Fibroblast of skin of left quadriceps (primary cell): ENCODE results near the gene PRR11.
A peak's percentile ranks its signal among the peaks of the same experiment; 100 is the strongest.
"Not testable (repeated sequence)": the region's sequence is repeated elsewhere in the genome, so short reads cannot be mapped to it uniquely, and the experiment has no call there.

Experiments
- DNase-seq, 2 experiments: peaks; one replicate each; pipeline ENCODE4 v3.0.0-alpha.2; 2013; ENCODE audit warnings: low read depth in 2 of 2

Gene PRR11

DNA sequence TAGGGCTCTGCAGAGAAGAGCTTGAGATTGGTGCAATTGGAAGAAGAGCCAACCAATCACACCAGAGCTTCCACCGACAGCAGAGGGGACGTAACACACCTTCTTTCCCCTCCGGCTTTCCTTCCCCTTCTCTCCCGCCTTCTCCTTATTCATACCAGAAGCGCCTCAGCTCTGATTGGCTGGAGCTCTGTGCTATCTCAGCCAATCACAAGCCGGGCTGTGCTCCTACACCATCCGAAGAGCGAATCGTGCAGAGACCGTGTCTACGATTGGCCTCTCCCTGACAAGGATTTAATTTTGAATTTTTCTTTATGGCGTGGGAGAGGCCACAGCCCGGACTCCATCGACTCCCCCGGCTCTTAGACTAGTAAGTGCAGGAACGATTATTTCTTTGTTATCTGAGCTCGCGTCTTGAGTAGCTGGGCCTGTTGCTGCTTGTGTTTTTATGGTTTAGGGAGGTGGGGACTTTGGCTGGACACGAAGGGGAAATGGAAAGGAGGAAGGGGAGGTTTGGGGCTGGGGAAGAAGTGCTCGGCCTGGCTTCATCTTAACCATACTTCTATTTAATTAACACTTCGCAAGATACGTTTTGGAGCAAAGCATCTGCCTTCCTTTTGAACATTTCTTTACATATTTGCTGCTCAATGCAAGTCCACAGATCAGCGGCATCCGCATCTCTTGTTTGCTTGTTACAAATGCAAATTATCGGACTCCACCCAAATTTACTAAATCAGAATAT, at the start of gene PRR11:
PRR11 (plus strand) TSS at position 308 of the 739 bp plus-strand sequence. CDS start 14,007 bp downstream, outside the sequence.
- DNase-seq: peak; percentile 100

- peak in 1 of 2 experiments; percentile 1 for DNase-seq
These were observed 49.6 kb upstream of the PRR11 start for GRCh38 chr17:59105852-59106462.

- DNase-seq: peak; percentile 96 to 97
These were observed 48.9 kb upstream of the PRR11 start, which contains the start of gene TRIM37 for GRCh38 chr17:59106463-59107305. TRIM37 (minus strand) TSS chr17:59106880; CDS start chr17:59106461, 419 bp downstream.

GRCh38 chr17:59107306-59107670, 48.3 kb upstream of the PRR11 start:
- peak in 1 of 2 experiments; percentile 1 for DNase-seq

DNA sequence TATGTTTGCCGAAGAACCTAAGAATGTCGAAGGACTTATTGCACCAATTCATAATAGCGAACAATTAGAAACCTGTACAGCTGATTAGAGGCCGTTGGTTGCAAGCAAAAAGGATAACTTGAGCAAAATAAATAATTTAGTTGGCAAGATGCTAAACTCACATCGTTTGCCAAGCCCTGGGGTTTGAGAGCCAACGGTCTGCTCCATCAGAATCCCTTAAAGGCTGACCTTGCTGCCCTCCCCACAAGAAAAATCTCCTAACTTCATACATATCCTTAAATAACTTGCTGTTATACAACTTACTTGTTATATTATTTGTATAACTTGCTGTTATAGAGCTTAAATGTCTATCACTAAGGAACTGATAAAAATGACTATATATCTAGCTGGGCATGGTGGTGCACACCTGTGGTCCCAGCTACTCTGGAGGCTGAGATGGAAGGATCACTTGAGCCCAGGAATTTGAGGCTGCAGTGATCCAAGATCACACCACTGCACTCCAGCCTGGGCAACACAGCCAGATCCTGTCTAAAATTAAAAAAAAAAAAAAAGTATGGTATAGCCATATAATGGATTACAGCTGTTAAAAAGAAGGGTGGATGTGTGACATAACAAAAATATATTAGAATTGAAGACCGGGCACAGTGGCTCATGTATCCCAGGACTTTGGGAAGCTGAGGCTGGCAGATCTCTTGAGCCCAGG, 47.0 kb upstream of the PRR11 start:
- no peak for DNase-seq

DNA sequence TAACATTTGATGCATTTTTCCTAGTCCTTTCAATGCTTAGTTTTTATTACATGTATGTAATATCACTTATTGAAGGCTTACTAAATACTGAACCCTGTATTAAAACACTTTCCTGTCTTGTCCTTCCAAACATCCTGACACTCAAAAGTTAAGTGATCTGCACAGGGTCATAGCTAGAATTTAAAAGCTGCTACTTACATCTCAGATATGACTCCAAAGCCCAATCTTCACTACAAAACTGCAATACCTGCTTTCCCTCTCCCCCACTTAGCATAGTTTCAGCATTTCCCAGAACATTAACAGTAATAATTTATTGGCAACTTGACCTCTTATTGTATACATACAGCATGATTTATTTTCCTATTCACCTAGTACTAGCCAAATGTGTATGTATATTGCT, 44.6 kb upstream of the PRR11 start:
- no peak for DNase-seq

- no peak for DNase-seq
These were observed 44.0 kb upstream of the PRR11 start for GRCh38 chr17:59111539-59111938.

DNA sequence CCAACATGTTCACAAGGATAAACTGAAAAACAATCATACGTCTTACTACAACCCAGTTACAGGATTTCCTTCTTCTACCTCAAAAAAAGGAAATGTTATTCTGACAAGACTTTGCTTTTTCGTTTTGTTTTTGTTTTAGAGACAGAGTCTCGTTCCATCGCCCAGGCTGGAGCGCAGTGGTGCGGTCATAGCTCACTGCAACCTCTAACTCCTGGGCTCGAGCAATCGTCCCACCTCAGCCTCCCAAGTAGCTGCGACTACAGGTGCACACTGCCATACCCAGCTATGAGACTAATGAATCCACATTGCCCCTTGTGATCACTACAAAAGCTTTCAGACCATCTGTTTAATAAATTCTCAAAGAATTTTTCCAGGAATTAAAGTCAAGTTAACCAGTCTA, 40.1 kb upstream of the PRR11 start:
- DNase-seq: no peak

GRCh38 chr17:59121901-59122480, 33.6 kb upstream of the PRR11 start:
- no peak for DNase-seq

GRCh38 chr17:59124665-59125064, 30.9 kb upstream of the PRR11 start:
- no peak for DNase-seq

DNA sequence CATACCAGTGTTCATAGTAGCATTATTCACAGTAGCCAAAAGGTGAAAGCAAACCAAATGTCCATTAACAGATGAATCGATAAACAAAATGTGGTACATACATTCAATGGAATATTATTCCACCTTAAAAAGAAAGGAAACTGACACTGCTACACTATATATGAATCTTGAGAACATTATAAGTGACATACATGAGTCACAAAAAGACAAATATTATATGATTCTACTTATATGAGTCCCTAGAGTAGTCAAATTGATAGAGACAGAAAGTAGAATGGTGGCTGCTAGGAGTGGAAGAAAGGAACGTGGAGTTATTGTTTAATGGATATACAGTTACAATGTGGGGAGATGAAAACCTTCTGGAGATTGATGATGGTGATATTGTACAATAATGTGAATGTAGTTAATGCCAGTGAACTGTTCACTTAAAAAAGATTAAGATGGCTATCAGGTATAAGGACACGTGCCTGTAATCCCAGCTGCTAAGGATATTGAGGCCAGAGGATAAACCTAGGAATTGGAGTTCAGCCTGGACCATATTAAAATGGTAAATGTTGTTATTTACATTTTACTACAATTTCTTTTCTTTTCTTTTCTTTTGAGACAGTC, 28.6 kb upstream of the PRR11 start:
- no peak for DNase-seq

DNA sequence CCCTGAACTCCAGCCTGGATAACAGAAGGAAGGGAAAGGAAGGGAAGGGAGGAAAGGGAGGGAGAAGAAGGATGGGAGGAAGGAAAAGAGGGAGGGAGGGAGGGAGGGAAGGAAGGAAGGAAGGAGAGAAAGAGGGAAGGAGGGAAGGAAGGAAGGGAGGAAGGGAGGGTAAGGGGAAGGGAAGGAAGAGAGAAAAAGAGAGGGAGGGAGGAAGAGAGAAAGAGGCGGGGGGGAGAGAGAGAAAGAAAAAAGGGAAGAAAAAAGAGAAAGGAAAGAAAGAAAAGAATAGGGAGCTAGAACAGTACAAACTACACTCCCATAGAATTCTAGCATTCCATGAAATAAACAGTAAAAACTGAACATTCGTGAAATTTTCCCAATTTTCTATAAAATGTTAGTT, 25.7 kb upstream of the PRR11 start:
- no peak for DNase-seq

- no peak for DNase-seq
These were observed 24.4 kb upstream of the PRR11 start for GRCh38 chr17:59131131-59131530.

- DNase-seq: not testable (repeated sequence)
These were observed 17.2 kb upstream of the PRR11 start for GRCh38 chr17:59138339-59138738.

DNA sequence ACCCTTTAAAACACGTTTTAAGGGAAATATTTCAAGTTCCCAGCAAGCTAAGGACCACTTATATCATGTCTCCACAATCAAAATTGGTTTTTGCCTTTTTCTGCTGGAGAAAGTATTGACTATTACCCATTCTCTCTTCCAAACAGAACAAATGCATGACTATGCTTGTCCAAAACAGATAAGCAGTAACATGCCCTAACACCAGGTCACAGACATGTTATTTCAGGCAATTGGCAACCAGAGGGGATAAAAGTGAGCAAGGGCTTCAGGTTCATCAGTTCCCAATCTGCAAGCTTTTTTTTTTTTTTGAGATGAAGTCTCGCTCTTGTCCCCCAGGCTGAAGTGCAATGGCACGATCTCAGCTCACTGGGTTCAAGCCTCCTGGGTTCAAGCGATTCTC, 15.6 kb upstream of the PRR11 start:
- no peak for DNase-seq

GRCh38 chr17:59141860-59142259, 13.7 kb upstream of the PRR11 start:
- DNase-seq: no peak

DNA sequence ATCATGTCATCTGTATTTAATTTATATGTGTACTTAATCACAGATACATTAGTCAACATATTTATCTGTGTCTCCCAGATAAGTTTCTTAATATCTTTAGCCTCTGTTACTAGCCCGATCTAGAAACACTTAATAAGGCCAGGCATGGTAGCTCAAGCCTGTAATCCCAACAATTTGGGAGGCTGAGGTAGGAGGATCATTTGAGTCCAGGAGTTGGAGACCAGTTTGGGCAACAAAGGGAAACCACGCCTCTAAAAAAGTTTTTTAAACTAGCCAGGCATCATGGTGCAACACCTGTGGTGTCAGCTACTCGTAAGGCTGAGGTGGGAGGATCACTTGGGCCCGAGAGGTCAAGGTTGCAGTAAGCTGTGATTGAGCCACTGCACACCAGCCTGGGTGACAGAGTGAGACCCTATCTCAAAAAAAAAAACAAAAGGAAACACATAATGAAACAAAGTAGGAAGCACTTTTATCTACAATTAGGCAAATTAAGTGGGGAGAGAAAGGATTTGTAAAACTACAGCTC, 9.9 kb upstream of the PRR11 start:
- DNase-seq: no peak

DNA sequence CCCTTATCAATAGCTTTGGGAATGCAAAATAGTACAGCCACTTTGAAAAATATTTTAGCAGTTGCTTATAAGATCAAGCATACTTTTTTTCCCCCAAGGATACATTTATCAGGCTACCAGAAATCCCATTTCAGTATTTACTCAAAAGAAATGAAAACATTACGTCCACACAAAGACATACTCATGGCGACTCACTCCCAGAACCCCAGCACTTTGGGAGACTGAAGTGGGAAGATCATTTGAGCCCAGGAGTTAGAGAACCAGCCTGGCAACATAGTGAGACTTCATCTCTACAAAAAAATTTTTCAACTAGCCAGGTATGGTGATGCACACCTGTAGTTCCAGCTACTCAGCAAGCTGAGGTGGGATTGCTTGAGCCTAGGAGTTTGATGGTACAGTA, 6.5 kb upstream of the PRR11 start:
- peak in 1 of 2 experiments; percentile 37 for DNase-seq

- DNase-seq: no peak
These were observed 5.6 kb upstream of the PRR11 start for GRCh38 chr17:59149841-59150511.

GRCh38 chr17:59151006-59151405, 4.5 kb upstream of the PRR11 start:
- no peak for DNase-seq
